ENCODE measurements around the gene HHAT.
"Not testable (repeated sequence)": the region's sequence is repeated elsewhere in the genome, so short reads cannot be mapped to it uniquely, and the experiment has no call there.

The HHAT gene

DNA sequence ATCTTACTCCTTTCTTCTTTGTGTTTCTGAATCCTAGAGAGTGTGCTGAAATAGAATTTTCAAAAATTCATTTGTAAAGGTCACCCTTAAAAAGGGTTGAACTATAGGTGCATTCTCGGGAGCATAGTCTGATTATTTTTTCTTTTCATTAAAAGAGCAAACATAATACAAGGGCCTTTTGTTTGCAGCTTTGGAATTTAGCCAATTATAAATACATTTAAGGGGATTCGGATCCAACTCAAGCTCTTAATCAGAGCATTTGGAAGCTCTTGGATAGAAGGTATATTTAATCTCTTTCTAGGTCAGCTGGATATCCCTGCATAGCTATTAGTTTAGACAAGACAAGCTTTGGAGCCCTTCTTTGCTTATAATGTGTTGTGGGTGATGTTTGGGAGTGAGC lies 321.7 kb downstream of the HHAT start:
- DNase-seq (ENCODE audit: low spot score), result no peak

DNA sequence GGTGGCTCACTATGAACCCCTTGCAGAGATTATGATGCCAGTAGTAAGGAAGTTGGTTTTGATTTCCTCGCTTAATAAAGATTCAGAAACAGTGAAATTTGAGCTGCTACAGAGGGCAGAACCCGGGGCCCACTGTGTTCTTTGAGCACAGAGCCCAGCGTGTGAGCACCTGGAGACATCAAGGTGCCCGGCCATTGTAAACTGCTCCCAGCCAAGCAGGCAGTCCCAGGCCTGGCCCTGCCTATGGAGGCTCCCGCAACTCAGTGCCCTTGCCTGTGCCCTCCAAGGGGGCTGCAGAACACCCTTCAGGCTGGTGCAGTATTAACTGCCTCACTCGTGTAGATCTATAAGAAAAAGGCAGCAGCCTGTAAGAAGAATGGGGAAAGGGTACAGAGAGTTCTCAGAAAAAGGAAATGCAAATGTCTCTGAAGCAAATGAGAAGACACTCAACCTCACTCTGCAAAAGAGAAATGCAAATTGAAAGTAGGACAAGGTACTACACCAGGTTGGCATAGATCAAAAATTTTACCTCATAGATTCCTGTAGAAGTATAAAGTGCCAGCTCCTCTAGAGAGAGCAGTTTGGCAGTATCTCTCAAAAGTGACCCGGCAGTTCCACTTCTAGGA lies 323.7 kb downstream of the HHAT start:
- no peak for DNase-seq (ENCODE audit: low spot score)

DNA sequence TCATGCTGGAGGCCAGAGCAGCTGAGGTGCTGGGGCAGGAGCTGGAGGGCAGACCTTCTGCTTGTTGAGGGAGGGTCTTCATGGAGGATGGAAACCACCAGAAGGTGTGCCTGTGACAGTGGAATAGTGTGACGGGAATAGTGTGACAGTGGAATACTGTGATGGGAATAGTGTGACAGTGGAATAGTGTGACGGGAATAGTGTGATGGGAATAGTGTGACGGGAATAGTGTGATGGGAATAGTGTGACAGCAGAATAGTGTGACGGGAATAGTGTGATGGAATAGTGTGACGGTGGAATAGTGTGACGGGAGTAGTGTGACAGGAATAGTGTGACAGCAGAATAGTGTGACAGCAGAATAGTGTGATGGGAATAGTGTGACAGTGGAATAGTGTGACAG lies 325.1 kb downstream of the HHAT start:
- DNase-seq (ENCODE audit: low spot score), result no peak

DNA sequence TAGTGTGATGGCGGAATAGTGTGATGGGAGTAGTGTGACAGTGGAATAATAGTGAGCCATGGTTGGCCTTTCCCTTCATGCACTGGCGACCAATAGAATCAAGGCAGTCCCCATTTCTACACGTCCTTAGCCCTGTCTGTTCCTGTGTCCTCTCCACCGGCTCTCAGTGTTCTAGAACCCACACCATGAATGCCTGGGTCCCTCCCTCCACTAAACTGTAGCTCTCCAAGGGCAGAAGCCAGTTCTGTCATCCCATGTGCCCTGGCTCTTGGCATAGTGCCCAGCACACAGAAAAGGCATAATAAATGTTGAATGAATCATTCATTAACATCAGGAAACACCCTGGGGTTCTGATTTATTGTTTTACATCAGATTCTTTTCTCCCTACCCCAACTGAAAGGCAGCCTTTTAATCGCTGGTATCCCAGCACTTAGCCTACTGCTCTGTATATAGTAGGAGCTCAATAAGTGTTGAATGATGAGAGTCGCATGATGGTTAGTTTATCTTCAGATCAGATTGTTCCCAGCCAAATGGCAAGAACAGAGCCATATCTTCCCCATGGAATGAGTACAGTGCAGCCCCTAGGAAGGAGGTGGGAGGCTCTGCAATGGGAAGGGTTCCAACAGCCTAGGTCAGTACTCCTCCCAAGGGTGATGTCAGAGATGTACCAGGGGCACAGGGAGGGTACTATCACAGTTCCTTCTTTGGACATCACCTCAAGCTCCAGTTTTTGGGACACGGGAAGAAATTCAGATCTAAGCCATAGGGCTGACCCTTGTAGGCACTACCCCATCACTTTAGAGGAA lies 325.7 kb downstream of the HHAT start:
- no peak for DNase-seq (ENCODE audit: low spot score)

DNA sequence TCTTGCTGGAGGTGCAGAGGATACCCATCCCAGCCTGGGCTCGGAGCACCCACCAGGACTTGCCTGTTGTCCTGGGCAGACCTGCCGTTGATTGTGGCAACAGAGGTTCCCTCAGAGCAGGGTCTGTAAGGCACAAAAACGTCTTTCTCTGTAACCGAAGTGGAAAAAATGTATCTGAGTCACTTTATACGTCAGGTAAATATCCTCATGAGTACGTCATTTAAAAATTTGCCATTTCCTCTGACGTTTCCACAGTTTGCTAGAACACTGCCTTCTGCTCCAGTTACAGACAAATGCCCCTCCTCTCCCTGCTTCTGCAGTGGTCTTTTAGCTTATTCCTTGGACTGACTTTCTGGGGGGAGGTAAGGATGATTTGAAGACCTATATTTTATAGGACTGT lies 326.8 kb downstream of the HHAT start:
- DNase-seq (ENCODE audit: low spot score), result no peak

DNA sequence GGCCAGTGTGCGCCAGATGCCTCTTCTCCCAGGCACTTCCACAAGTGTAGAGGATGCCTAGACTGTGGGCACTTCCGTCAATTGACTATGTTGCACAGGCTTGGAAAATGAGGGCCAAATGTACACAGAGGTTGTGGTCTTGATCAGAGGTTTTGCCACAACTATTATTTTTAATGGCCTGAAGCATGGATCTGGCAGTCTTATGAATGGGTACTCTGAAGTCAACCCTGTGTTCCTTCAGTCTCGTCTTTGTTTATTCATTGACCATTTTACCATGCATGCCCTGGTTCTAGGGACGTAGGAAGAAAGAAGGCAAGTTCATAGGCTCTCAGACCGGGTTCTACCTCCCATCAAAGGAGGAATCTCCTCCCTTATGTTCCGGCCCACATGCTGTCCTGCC lies 329.1 kb downstream of the HHAT start:
- no peak for DNase-seq (ENCODE audit: low spot score)

DNA sequence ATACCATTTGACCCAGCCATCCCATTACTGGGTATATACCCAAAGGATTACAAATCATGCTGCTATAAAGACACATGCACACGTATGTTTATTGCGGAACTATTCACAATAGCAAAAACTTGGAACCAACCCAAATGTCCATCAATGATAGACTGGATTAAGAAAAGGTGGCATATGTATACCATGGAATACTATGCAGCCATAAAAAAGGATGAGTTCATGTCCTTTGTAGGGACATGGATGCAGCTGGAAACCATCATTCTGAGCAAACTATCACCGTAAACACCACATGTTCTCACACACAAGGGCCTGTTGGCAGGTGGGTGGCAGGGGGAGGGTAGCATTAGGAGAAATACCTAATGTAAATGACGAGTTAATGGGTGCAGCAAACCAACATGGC lies 332.8 kb downstream of the HHAT start:
- DNase-seq (ENCODE audit: low spot score), result not testable (repeated sequence)

DNA sequence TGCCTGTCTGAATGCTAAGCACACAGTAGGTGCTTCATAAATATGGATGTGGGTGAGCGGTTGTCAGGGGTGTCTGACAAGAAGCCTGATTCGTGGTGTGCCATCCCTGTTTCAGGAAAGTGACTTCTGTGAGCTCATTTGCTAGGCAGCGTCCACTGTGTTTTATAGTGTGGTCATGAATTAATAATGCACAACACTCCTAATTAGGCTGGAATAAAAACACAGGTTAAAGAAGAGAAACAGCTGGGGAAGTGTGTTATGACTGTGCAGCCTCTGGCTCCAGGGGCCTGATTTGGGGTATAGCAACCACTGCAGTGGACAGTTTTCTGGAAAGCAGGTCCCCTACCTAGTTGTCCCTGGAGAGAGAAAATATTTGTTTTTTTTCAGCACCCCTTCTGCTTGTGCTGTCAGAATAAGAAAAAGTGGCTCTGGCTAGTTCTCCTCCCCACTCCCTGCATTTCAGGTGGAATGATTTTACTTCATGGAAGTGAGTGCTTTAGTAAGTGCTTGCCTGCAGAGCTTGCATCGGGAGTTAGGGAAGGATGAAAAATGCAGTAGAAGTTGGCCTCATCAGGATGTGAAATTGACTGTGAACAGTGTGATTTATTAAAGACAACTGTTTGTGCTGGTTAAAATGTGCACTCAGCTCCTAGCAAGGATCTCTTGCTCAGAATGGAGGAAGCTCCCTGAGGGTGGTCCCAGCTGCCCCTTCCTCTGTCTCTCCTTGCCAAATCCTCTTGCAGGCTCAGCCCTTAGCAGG lies 333.8 kb downstream of the HHAT start:
- DNase-seq (ENCODE audit: low spot score), result no peak

DNA sequence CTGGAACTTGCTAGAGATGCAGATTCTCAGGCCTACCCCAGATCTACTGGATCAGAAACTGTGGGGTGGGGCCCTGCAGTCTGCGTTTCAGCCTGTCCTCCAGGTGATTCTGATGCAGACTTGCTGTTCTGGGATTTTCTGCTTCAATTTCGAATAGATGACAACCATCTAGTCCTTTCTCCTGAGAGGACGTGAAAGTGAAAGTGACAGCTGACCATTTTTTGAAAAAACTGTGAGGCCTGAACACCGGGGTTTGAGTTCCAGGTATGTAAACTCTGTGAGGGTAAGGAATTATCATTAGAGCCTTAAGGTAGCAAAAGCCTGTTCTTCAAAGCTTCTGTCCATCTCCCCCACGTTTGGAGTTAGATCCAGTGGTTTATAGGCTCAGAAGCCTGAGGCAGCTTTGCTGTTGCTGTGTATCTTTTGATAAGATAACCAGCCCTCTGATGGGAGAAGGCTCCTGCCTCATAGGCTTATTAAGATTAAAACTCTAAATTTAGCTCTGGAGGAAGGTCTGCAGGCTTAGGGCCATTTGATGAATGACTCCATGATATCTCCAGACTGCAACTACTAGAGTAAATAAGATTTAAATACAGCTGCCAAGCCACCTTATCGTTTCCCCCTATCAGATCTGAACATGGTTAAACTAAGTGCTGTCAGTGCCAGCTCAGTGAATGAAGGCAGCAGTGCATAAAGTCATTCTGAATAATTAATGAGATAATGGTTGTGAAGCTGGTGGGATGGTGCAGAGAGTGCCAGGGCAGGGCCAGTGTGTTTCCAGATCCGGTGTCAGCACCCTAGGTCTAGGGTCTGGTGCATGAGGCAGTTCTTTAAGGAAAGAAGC lies 335.2 kb downstream of the HHAT start:
- no peak for DNase-seq (ENCODE audit: low spot score)

DNA sequence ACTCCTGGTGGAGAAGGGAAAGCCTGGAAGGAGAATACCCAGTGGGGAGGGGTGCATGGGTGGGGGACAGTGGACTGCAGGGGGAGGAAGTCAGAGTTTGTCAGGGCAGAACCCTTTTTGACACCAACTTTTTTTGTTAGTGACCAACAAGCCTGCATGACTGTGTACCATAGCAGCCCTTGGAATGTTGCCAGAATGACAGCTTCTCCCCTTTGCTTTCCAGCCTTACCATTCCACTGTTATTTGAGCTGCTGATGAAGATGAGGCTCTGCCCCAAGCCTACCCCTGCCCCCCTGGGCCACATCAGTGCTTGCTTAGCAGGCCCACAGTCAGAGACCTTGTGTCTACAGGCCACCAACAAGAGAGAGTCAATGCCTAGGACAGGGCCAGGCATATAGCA lies 341.2 kb downstream of the HHAT start:
- no peak for DNase-seq (ENCODE audit: low spot score)

DNA sequence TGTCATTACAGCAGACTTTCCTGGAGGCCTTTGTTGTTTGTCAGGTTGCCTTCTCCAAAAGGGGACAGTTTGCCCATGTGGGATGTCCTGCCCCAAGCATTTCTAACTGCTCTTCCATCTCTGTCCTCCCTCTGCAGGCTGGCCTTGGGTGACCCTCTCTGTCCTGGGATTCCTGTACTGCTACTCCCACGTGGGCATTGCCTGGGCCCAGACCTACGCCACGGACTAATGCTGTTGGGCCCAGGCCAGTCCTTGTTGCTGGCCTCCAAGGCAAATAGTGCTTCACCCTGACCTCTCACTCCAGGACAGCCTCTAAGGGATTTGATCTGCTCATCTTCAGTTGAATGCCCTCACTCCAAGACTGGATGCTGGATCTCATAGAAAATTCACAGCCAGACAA lies 345.4 kb downstream of the HHAT start:
- DNase-seq (ENCODE audit: low spot score), result no peak

DNA sequence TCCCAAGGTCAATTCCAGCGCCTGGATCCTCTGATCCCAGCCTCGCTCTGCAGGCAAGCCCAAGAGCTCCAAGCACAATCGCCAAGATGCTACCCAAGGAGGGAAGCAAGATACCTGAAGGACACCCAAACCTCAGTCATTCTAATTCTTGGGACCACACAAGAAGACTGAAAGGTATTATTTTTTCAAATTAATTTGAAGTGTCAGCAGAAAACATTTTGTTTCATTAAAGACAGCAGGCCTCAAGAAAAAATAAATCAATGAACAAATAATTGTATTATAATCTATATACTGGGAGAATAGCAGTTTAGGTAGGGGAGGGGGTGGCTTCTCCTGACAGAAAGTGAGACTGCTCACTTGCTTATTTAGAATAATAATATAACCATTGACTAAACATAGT lies 347.8 kb downstream of the HHAT start:
- no peak for DNase-seq (ENCODE audit: low spot score)

DNA sequence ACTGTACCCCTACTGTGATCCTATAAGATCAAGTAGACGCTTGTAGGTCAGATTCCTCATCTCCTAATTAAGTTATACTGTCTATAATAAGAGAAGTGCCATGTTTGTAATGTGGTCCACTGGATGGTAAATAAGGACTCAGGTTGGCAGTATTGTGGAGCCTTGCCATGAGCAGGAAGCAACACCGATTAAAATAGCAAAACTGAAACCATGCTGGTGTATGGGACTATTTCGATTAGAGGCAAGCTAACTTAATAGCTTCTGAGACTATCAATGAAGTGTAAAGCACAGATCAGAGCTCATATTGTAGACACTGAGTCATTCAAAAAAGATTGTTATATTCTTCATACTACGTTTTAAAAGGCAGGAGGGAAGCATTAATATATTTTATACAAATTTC lies 348.8 kb downstream of the HHAT start:
- DNase-seq (ENCODE audit: low spot score), result no peak

DNA sequence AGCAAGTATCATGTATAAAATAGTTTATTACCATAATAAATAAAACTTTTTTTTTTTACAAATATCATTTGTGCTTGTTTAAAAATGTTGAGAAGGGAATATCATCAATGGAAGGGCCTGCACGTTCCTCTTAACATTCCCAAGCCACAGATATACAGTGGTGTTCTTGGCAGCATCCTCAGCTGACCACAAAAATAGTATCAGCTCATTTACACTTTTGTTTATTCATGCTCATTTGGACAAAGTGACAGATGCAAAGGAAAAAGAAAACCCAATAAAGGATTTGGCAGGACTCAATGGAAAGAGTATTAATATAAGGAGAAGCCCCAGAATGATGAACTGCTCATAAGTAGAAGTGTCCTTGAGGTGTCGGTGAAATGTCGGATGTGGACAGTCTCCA lies 349.6 kb downstream of the HHAT start:
- DNase-seq (ENCODE audit: low spot score), result no peak

DNA sequence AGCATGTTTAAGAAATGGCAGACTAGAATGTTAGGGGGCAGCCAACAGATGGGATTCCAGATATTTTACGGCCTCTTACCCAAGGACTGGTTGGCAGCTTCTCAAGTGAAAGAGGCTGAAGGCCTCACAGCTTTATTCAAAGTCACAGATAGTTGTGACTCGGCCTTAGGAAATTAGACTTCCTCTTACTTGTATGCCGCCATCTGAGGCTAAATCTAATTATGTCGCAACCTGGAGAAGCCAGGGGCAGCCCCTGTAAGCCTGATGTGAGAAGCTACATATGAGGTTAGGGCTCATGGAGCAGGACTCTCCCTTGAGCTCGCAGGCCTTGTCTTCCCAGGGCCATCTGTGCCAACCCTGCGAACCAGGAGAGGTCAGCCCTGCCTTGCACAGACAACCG lies 352.5 kb downstream of the HHAT start:
- DNase-seq (ENCODE audit: low spot score), result no peak

DNA sequence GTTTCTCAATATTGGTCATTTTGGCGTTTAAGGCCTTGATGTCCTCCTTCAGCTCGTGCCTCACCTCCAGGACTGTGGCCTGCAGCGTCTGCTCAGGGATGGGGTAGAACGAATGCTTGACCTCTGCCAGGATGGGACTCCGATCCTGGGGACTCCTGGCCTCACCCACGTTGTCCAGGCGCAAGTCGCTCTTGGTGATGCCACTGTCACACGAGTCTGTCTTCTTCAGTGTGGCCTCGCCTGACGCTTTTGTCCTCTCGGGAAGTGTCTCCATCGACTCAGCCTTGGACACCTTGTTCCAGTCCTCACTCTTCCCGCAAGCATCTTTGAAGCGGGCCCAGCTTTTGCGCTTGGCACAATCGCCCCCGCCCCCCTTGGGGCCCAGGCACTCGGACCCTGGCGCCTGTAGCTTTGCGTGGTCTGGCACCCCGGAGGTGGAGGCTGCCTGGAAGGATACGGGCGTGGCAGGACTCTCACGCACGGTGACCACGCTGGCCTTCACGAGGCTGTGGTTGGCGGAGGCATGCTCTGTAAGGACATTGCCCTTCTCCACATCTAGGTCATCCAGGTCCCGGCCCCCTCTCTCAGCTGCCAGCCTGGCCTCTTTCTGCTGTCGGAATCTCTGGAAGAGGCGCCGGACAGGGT lies 354.8 kb downstream of the HHAT start:
- DNase-seq (ENCODE audit: low spot score), result no peak

DNA sequence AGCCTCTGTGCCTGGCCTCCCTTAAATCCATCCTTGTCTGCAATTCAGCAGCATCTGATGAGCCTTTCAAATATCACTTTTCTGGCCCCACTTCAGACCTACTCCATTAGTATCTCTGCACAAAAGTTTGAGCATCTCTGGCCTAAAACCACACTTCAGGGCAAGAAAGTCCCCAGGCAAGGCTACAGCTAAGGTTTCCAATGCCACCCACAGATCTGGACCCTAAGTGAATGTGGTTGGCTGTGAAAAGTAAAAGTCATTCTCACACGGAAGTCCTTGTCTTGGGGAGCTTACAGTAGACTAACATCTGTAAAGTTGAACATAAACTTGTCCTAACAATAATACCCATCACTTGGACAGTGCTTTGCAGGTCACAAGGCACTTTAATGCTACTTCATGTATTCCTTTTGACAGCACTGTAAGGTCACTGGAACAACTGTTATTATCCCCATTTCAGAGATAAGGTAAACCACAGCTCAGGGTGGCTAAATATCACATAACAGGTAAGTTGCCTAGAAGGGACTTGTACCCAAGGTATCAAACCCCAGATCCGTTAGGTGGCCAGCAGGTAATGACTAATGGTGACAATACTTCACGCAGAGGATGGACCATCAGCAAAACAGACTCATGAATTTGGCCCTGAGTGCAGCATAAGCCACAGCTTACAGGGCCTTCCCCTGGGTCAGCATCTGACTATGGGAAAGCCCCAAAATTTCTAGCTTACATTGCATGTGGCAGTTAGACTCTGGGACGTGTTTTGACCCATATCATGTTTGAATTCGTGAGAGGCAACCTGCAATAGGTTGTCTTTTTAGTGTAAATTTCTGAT lies 356.0 kb downstream of the HHAT start:
- no peak for DNase-seq (ENCODE audit: low spot score)

DNA sequence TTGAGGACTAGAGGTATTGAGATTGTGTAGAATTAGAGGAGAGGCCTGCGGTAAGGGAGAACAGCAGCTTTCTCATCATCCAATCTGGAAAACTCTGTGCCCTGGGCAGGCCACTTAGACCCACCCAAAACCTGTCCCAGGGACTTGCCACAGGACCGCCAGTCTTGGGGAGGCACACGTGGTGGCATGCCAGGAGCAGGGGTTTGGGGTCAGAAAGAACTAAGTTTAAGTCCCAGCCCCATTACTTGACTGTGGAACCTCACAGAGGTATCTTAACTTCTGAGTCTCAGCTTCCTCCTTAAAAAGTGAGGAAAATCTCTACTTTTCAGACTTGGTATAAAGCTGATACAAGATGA lies 356.6 kb downstream of the HHAT start:
- DNase-seq (ENCODE audit: low spot score), result no peak

DNA sequence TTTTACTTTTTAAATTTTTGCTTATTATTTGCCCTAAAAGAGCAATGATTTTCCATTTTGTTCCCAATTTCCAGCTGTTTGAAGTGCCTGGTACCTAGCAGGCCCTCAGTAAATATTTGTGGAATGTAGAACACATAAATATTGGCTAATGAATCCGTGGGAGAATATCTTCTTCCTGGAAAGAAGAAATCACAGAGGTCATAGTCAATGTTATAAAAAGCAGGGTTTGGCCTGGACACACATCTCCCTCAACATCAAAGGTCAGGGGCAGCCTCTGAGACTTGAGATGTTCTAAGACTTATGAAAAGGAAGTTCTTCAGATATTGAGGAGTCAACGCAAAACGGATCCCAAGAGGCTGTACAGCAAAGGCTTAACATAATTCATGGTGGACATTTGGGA lies 358.1 kb downstream of the HHAT start:
- no peak for DNase-seq (ENCODE audit: low spot score)

DNA sequence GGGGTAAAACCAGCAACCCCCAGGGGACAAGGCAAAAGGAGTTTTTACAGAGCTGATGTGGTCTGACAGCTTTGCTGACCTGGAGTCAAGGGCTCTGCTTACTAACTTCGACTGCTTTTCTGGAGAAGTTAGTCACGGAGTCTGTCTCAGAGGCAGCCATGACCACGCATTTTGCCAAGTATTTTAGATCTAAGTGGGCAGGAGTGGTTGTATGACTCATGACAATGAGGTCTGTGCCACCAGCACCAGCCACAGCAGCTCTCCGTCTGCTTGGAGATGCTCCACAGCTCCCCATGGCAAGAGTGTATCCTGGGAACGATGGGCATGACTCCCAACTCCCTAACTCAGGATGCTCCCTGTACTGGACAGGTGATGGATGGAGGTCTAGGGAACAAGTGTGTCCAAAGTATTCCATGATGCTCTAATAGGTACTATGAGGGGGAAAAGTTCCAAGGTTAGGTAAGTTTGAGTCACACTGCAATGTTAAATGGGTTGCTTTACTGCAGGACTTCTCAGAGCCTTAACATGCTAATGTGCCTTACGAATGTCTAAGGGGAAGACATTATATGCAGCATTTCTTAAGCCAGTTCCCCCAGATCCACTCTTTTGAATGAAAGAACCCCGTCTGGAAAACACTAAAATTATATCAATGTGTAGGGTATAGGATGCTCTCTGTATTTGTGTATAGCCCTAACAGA lies 359.0 kb downstream of the HHAT start:
- no peak for DNase-seq (ENCODE audit: low spot score)
